NCI-H1092 treated with DMSO at 0.1 percent for 48 hours (cell line): ENCODE results near the gene CDHR3.
"Not testable (repeated sequence)": the region's sequence is repeated elsewhere in the genome, so short reads cannot be mapped to it uniquely, and the experiment has no call there.

Experiments
- DNase-seq: peaks from one replicate; lab custom pipeline; 2025; lab: John Stamatoyannopoulos, UW

Gene CDHR3, protein sequence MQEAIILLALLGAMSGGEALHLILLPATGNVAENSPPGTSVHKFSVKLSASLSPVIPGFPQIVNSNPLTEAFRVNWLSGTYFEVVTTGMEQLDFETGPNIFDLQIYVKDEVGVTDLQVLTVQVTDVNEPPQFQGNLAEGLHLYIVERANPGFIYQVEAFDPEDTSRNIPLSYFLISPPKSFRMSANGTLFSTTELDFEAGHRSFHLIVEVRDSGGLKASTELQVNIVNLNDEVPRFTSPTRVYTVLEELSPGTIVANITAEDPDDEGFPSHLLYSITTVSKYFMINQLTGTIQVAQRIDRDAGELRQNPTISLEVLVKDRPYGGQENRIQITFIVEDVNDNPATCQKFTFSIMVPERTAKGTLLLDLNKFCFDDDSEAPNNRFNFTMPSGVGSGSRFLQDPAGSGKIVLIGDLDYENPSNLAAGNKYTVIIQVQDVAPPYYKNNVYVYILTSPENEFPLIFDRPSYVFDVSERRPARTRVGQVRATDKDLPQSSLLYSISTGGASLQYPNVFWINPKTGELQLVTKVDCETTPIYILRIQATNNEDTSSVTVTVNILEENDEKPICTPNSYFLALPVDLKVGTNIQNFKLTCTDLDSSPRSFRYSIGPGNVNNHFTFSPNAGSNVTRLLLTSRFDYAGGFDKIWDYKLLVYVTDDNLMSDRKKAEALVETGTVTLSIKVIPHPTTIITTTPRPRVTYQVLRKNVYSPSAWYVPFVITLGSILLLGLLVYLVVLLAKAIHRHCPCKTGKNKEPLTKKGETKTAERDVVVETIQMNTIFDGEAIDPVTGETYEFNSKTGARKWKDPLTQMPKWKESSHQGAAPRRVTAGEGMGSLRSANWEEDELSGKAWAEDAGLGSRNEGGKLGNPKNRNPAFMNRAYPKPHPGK

GRCh38 chr7:105963038-105963667 is at the start of gene CDHR3:
Gene CDHR3, plus strand, starts transcription at chr7:105963264. Its CDS starts 55 bp downstream, at chr7:105963319.
- no peak for DNase-seq

GRCh38 chr7:105913947-105914346 is 49.1 kb upstream of the CDHR3 start:
- no peak for DNase-seq

DNA sequence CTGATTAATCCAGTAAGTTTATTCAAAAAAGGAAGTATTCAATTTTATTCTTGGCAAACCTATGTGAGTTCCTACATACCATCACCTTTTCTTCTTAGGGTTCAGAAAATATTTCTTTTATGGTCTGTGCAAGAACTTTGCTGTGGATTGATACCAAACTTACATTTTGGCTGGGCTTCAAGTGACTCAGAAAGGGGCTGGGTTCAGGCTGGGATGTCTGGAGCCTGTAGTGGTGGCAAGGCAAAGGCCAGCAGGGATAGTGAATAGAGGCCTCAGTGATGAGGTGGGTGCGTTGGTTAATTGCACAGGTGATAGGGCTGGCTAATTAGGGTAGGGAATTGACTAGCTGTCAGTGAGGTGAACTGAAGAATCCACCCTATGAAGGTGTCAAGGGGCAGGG is 46.5 kb upstream of the CDHR3 start:
- DNase-seq = no peak

- no peak for DNase-seq
Measured at GRCh38 chr7:105917659-105918058, 45.4 kb upstream of the CDHR3 start.

DNA sequence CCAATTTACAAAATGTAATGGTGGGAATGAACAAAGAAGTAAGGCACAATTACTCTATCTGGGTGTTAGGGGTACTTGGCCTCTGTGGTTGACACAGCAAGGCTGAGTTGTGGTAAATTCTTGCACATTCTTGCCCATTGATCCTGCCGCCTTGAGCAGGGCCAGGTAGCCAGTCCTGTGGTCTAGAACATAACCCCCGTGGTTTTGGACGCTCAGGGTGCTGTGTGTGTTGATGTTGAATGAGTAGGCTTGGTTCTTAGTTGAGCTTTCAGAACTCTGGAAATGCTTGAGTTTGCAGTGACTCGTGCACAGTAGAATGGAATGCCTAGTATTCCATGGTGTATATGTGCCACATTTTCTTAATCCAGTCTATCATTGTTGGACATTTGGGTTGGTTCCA is 42.3 kb upstream of the CDHR3 start:
- DNase-seq = no peak

DNA sequence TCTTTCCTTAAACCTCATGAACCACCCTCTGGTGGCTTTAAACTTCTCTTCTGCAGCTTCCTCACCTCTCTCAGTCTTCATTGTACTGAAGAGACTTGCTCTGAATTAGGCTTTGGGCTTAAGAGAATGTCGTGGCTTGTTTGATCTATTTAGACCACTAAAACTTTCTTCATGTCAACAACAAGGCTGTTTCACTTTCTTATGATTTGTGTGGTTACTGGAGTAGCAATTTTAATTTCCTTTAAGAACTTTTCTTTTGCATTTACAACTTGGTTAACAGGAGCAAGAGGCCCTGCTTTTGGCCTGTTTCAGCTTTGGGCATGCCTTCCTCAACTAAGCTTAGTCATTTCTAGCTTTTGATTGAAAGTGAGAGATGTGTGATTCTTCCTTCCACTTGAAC is 38.1 kb upstream of the CDHR3 start:
- no peak for DNase-seq

- DNase-seq = no peak
Measured at GRCh38 chr7:105926131-105926530, 36.9 kb upstream of the CDHR3 start.

GRCh38 chr7:105931179-105931578 is 31.9 kb upstream of the CDHR3 start:
- no peak for DNase-seq

DNA sequence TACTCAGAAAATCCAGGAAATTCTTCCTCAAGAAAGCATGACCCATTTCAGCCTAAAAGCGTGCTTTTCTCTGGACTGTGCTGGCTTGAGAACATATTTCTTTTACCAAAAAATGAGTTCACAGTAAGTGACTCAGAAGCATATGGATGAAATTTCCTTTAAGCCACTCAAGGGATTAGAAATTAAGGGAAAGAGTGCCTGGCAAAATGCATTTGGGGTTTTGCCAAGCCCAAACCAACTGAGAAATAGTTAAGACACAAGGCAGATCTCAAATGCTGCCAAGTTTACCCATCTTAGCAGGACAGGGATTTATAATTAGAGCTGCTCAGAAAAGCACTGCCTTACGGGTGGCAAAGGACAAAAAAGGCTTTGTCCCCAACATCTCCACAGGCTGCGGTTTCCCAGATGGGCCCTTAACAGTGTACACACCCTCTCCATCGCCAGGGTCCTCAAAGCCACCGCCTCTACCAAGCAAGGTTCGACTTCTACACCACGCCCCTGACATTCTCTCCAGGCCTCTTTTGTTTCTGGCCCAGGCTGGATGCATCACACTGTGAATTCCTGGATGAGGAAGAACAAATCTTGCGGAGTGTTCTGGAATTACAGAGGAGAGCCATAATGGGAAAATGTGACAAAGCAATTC is 30.1 kb upstream of the CDHR3 start:
- no peak for DNase-seq

GRCh38 chr7:105934572-105935185 is 28.4 kb upstream of the CDHR3 start:
- peak; percentile 86 for DNase-seq

DNA sequence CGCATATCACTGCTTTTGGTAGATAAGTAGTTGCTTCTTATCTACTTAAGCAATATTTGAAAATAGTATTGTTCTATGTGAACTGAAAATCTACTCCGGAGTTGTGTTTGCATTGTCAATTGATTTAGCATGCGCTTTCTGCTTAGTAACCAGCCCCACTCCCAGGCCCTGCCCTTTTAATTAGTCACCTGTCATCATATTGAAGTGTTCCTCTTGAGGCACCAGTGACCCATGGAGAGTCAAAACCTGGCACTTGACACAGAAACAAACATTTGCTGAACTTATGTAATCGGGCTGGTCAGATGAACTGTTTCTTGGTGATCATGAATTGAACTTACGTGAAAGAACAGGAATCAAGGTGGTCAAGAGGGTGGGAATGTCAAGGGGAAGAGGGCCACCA is 27.8 kb upstream of the CDHR3 start:
- DNase-seq = peak; percentile 55

DNA sequence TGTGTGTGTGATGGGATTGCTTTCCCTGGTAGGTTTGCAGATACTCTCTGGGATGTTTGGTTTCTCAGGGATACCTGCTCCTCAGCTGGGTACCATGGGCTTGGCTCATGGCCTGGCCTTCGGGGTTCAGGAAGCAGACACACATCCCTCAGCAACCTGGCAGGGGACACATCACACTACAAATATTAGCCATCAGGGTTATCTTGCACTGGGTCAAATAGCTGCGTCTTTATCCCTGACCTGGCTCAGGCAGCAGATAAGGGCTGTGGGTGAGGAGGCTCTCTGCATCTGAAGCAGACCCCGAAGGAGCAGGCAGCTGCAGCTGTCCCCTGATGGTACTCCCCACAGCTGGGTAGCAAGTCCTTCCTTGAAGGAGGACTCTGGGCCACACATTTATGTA is 25.7 kb upstream of the CDHR3 start:
- no peak for DNase-seq

DNA sequence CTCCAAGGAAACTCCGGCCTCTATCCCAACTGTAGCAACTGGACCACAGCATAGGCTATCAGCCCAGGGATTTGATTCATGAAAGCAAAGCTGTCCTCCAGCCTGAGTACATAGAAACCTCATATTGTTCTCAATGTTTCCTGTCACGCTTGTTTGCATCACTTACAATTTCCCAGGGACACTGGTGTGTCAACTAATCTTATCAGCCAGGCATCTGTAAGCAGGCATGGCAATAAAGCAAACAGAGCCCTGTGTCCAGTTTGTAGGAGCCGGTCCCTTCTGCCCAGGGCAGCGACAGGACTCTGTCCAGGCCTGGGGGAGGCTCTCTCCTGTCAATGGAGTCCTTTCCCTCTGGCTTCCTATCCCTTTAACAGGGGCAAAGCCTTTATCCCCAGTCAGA is 23.0 kb upstream of the CDHR3 start:
- DNase-seq = peak; percentile 31

GRCh38 chr7:105941596-105941995 is 21.5 kb upstream of the CDHR3 start:
- no peak for DNase-seq

- DNase-seq = no peak
Measured at GRCh38 chr7:105943486-105943885, 19.6 kb upstream of the CDHR3 start.

GRCh38 chr7:105945848-105946247 is 17.2 kb upstream of the CDHR3 start:
- DNase-seq = no peak

- DNase-seq = no peak
Measured at GRCh38 chr7:105951597-105951996, 11.5 kb upstream of the CDHR3 start.

- no peak for DNase-seq
Measured at GRCh38 chr7:105952917-105953595, 10.0 kb upstream of the CDHR3 start.

- no peak for DNase-seq
Measured at GRCh38 chr7:105954711-105955110, 8.4 kb upstream of the CDHR3 start.

DNA sequence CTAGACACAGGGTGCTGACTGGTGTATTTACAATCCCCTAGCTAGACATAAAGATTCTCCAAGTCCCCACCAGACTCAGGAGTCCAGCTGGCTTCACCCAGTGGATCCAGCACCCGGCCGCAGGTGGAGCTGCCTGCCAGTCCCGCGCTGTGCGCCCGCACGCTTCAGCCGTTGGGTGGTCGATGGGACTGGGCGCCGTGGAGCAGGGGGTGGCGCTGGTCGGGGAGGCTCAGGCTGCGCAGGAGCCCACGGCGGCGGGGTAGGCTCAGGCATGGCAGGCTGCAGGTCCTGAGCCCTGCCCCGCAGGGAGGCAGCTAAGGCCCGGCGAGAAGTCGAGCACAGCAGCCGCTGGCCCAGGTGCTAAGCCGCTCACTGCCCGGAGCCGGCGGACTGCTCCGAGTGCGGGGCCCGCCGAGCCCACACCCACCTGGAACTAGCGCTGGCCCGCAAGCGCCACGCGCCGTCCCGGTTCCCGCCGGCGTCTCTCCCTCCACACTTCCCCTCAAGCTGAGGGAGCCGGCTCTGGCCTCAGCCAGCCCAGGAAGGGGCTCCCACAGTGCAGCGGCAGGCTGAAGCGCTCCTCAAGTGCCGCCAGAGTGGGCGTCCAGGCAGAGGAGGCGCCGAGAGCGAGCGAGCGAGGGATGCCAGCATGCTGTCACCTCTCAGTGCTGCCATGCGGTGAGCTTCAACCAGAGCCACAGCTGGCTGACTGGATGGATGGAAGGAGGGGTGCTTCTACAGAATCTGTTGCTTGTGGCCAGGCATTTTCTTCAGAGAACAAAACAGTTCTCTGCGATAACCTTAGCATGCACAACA is 7.2 kb upstream of the CDHR3 start:
- DNase-seq = not testable (repeated sequence)
